ENCODE measurements around the gene LIAS. TPM values are rescaled to one million over a fixed set of nuclear protein-coding genes. Genes with fewer than 3 reads are reported as not detected.
A peak's percentile ranks its signal among the peaks of the same experiment; 100 is the strongest.
"Not testable (repeated sequence)": the region's sequence is repeated elsewhere in the genome, so short reads cannot be mapped to it uniquely, and the experiment has no call there.

LIAS gene
- total RNA-seq, 1 donor: 8.5 TPM

GRCh38 chr4:39505581-39505980, 46.7 kb downstream of the LIAS start:
- Histone ChIP-seq H3K4me1 (ENCODE audit: insufficient read depth, low read length) (no peaks in the 10 kb centered on the region), H3K9me3 (ENCODE audit: low read depth, low read length) (no peaks in the 10 kb centered on the region), H3K4me3 (ENCODE audit: low read length) (no peak overlapping the region), H3K27me3 (ENCODE audit: insufficient read depth, low read length) (no peaks in the 10 kb centered on the region)

DNA sequence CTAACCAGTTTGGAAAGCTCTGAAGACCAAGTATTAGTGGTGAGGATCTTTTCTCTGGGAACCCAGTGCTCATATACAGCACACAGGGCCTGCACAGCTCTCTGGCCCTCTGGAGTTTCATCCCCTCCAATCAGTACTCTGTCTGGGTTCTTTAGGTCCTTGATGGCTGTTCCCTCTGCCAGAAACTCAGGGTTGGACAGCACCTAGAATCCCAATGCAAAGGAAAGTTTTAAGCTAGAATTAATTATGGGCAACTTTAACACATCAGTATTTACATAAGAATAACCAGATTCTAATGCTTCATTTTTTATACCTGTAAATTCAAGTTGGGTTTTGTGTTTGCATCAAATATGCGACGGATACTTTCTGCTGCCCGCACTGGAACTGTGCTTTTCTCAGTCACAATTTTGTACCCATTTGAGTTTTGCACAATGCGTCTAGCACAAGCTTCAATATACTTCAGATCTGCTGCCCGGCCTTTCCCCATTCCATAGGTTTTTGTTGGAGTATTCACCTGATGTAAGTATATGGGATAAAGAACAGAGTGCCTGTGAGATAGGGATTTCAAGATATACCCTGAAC, 51.6 kb downstream of the LIAS start:
- Histone ChIP-seq H3K4me1 (ENCODE audit: insufficient read depth, low read length) (no peaks in the 10 kb centered on the region), H3K27me3 (ENCODE audit: insufficient read depth, low read length) (no peaks in the 10 kb centered on the region), H3K4me3 (ENCODE audit: low read length) (no peak overlapping the region), H3K9me3 (ENCODE audit: low read depth, low read length) (no peaks in the 10 kb centered on the region)

- not testable (repeated sequence) for H3K9me3 ChIP-seq (ENCODE audit: low read depth, low read length); H3K4me3 ChIP-seq (ENCODE audit: low read length); H3K4me1 ChIP-seq (ENCODE audit: insufficient read depth, low read length); H3K27me3 ChIP-seq (ENCODE audit: insufficient read depth, low read length)
Observed at GRCh38 chr4:39514266-39514665, 55.4 kb downstream of the LIAS start.

- no peaks in the 10 kb centered on the region for H3K9me3 ChIP-seq (ENCODE audit: low read depth, low read length)
- no peak overlapping the region for H3K4me3 ChIP-seq (ENCODE audit: low read length)
- no peaks in the 10 kb centered on the region for H3K27me3 ChIP-seq (ENCODE audit: insufficient read depth, low read length)
- no peaks in the 10 kb centered on the region for H3K4me1 ChIP-seq (ENCODE audit: insufficient read depth, low read length)
Observed at GRCh38 chr4:39514888-39515401, 56.1 kb downstream of the LIAS start.

DNA sequence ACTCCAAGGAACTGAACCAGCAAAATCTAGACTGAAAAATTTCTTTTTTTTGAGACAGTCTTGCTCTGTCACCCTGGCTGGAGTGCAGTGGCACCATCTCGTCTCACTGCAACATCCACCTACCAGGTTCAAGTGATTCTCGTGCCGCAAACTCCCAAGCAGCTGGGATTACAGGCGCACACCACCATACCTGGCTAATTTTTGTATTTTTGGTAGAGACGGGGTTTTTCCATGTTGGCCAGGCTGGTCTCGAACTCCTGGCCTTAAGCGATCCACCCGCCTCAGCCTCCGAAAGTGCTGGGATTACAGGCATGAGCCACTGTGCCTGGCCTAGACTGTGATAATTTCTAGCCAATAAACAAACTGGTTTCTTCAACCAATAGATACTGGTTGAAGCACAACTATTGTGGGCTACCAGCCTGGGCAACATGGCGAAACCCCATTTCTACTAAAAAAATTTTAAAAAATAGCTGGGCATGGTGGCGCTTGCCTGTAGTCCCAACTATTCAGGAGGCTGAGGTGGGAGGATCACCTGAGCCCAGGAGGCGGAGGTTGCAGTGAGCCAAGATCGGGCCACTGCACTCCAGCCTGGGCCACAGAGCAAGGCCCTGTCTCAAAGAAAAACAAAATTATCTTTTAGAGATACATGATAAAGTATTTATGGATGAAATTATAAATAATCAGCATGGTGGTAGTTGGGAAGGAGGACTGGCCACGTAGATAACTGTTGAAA, 57.0 kb downstream of the LIAS start:
- H3K4me3 ChIP-seq (ENCODE audit: low read length); H3K27me3 ChIP-seq (ENCODE audit: insufficient read depth, low read length); H3K9me3 ChIP-seq (ENCODE audit: low read depth, low read length); H3K4me1 ChIP-seq (ENCODE audit: insufficient read depth, low read length): not testable (repeated sequence)

GRCh38 chr4:39516407-39516966, 57.6 kb downstream of the LIAS start:
- no peaks in the 10 kb centered on the region for H3K27me3 ChIP-seq (ENCODE audit: insufficient read depth, low read length)

GRCh38 chr4:39518484-39518883, 59.6 kb downstream of the LIAS start:
- Histone ChIP-seq H3K27me3 (ENCODE audit: insufficient read depth, low read length) (no peaks in the 10 kb centered on the region), H3K4me1 (ENCODE audit: insufficient read depth, low read length) (no peaks in the 10 kb centered on the region), H3K9me3 (ENCODE audit: low read depth, low read length) (no peaks in the 10 kb centered on the region), H3K4me3 (ENCODE audit: low read length) (no peak overlapping the region)

More at GRCh38 chr4:39516407-39516966, 57.6 kb downstream of the LIAS start:
- Histone ChIP-seq H3K9me3 (ENCODE audit: low read depth, low read length) (no peaks in the 10 kb centered on the region), H3K4me3 (ENCODE audit: low read length) (no peak overlapping the region), H3K4me1 (ENCODE audit: insufficient read depth, low read length) (no peaks in the 10 kb centered on the region)

GRCh38 chr4:39521253-39521919, 62.5 kb downstream of the LIAS start:
- no peak overlapping the region for H3K4me3 ChIP-seq (ENCODE audit: low read length)
- H3K9me3 ChIP-seq (ENCODE audit: low read depth, low read length): no peaks in the 10 kb centered on the region
- H3K27me3 ChIP-seq (ENCODE audit: insufficient read depth, low read length): no peaks in the 10 kb centered on the region
- H3K4me1 ChIP-seq (ENCODE audit: insufficient read depth, low read length): peaks cover 3% of the 10 kb centered on the region

DNA sequence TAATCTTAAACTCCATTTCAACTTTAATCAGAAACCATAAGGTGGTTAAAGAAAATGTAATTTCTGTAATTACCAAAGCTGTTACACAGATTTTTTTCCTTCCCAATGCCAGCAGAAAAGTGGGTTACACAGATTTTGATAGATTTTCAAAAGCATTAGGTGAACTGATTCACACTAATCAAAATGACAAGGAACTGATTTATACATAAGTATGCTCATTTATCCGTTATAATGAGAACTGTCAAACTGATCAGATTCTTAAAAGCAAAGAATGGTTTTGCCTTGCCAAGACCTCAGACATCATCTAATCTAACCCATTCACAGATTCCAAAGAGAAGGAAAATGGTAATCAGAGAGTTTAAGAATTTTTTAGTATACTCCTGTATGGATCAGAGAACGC, 63.2 kb downstream of the LIAS start:
- peaks cover 8% of the 10 kb centered on the region for H3K4me1 ChIP-seq (ENCODE audit: insufficient read depth, low read length)
- H3K27me3 ChIP-seq (ENCODE audit: insufficient read depth, low read length): no peaks in the 10 kb centered on the region
- H3K4me3 ChIP-seq (ENCODE audit: low read length): no peak overlapping the region
- H3K9me3 ChIP-seq (ENCODE audit: low read depth, low read length): no peaks in the 10 kb centered on the region

GRCh38 chr4:39524161-39524957, 65.5 kb downstream of the LIAS start:
- peaks cover 13% of the 10 kb centered on the region for H3K4me1 ChIP-seq (ENCODE audit: insufficient read depth, low read length)
- no peaks in the 10 kb centered on the region for H3K27me3 ChIP-seq (ENCODE audit: insufficient read depth, low read length)
- no peaks in the 10 kb centered on the region for H3K9me3 ChIP-seq (ENCODE audit: low read depth, low read length)
- no peak overlapping the region for H3K4me3 ChIP-seq (ENCODE audit: low read length)

DNA sequence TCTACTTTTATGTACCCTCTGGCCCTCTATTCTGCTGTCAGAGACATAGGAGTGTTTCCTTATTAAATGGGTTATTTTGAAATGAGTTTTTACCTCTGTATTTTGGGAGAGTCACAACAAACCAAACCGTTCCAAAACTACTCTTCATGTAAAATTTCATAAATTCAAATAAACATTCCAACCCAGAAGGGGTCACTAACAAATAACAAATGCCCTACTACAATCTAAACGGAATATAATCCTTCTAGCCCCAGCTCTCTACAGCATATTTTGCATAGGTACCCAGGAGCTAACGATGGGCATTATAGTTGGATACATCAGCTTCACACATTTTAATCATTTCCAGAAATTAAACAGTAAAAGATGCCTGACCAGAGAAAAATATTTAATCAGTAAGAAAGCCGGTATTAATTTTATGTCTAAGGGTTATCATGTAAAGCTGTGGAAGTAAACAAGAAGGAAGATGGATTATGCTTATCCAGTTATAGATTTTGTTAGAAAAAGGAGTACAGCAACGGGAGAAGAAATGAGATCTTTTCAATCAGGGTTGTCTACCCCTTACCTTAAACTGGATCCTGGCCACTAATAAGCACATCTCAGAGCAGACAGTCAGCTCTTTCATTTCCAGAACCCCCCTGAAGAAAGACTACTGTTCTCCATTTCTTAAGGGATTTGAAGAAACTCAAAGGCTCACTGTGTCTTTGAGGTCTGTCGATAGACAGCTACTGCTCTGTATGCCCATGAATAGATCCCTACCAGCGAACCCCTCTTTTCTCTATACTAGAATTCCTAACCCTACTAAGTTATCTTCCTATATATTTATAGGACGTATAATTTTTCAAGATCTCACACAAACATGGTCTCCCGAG, 67.2 kb downstream of the LIAS start:
- Histone ChIP-seq H3K9me3 (ENCODE audit: low read depth, low read length) (no peaks in the 10 kb centered on the region), H3K4me1 (ENCODE audit: insufficient read depth, low read length) (peaks cover 13% of the 10 kb centered on the region), H3K27me3 (ENCODE audit: insufficient read depth, low read length) (no peaks in the 10 kb centered on the region), H3K4me3 (ENCODE audit: low read length) (peak overlapping the region; percentile 85)

DNA sequence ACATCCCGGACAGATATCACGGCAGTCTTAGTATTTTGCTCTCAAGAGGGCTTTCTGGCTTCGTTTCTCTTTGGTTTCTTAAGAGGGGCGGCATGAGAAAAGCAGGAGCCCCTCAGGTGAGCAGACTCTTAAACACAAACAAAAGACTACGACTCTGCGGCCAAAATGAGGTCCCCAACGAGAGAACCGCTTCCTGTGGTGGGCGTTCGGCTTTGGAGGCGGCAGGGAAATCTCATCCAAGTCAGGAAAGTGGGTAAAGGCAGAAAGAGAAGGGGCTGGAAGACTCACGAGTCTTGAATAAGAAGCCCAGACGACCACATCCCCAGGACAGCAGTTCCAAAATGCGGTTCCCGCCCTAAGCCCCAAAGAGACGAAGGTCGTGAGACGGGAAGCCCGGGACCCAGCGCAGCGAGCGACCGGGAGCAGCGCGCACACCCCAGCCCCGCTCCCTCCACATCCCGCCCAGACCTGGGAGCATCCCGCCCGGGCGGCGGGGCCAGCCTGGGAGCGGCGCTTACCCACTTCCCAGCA, 68.0 kb downstream of the LIAS start:
- Histone ChIP-seq H3K4me1 (ENCODE audit: insufficient read depth, low read length) (peaks cover 13% of the 10 kb centered on the region), H3K4me3 (ENCODE audit: low read length) (peak overlapping the region; percentile 85), H3K27me3 (ENCODE audit: insufficient read depth, low read length) (no peaks in the 10 kb centered on the region), H3K9me3 (ENCODE audit: low read depth, low read length) (no peaks in the 10 kb centered on the region)

- Histone ChIP-seq H3K27me3 (ENCODE audit: insufficient read depth, low read length) (no peaks in the 10 kb centered on the region), H3K9me3 (ENCODE audit: low read depth, low read length) (no peaks in the 10 kb centered on the region), H3K4me1 (ENCODE audit: insufficient read depth, low read length) (peaks cover 13% of the 10 kb centered on the region), H3K4me3 (ENCODE audit: low read length) (peak within 1 kb of the TSS; percentile 85)
Observed at GRCh38 chr4:39527296-39528060, 68.6 kb downstream of the LIAS start, which contains the start of gene UGDH. Gene UGDH (minus strand): TSS chr4:39527439. CDS start chr4:39521512, 5,927 bp downstream.

Measured in mononuclear cell (primary cell).